EL (cell line): ENCODE data around the gene PLB1.

Experiments
- DNase-seq: peaks from one replicate; pipeline ENCODE4 v3.0.0-alpha.2; 2016

PLB1 gene

DNA sequence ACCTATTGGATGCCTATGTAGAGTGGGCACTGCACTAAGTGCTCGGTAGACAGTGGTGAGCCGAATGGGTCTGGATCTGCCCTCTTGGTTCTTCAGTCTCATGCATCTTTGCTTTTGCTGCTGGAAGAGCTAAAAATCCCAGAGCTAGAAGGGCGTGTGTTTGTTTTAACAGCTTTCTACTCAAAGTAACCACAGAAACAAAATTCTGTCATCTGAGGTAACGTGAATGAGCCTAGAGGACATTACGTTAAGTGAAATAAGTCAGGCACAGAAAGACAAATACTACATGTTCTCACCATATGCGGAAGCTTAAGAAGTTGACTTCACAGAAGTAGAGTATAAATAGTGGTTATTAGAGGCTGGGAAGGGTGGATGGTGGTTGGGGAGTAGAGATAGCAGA is 119.8 kb downstream of the PLB1 start:
- DNase-seq: no peak

DNA sequence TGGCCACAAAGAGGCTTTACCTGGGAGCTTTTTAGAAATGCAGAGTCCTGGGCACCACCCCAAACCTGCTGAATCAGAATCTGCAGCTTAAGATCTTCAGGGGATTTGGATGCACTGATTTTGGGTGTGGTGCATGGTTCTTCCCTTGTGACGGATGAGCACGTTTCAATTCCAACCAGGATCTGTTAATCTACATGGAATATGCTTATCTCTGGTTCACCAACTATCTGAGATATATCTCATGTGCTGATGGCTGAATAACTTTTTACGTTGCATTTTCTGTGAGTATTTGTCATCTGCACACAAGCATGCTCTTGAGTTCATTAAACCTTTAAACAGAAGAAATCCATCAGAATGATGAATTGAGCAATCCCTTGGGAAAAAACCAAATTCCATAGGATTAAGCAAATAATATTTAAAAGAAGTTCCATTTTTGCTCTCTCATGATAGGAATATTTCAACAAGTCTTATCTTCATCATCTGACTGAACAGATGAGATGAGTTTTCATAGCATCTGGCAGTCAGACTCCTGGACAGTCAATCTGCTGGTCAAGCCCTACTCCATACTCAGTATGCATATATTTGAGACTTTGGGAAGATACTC is 120.6 kb downstream of the PLB1 start:
- DNase-seq: peak; percentile 15

DNA sequence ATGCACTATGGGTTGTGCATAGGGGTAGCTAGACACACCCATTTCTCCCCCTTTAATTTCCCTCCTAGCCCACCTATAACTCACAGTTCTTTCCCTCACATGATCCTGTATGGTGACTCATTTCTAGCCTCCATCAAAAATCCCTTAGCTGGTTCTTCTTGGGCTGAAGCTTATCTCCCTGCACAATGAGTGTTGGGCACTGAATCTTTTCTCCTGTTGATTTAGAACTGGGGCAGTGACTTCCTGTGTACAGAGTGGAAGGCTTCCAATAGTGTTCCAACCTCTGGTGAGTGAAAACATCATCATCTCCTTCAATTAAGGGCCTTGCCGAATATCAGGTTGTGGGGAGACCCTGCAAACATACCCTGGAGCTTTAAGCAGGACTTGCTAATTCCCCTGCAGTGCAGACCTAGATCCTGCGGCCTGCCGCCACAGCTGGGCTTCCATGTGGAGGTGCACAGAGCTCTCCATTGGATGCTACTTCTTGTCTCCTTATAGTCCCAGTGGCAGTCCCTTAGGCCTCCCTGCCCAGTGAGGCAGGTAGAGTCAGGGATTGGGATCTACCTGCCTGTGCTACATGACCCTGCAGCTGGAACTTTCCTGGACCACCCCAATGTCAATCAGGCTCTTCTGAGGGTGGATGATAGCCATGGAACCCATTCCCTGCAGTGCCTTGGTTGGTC is 121.8 kb downstream of the PLB1 start:
- no peak for DNase-seq

DNA sequence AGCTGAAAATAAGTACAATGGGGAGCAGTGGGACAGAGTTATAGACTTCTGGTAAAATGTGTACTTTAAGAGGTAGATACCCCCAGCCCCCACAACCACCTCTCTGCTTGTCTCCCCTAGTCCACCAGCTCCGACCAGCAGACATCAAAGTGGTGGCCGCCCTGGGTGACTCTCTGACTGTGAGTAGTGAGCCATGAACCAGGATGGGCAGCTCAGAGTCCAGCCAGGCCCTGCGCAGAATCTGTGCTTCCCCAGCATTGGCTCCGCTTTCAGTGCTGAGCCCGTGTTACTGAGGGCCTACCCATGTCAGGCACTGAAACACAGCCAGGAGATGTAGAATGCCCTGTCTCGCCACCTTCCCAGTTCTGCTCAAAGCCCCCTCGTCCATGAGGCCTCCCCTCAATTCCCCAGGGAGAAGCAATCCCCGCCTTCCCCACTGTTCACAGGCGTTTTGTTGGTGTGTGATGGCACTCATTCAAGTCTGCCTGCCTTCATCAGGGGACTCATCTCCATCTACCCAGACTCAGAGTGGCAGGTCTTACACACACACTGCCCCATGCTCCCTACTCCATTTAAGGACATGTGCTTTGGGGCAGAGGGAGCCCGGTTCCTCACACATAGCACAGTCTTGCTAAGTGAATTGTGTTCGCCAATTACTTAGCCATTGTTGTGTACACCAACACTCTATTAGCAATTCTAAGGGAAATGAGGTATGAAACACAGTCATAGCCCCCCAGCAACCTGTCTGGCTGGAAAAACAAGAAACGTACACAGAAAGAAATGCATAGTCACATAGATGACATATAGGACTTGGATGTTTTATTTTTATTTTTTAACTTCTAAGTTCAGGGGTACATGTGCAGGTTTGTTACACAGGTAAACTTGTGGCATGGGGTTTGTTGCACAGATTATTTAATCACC is 122.6 kb downstream of the PLB1 start:
- no peak for DNase-seq

DNA sequence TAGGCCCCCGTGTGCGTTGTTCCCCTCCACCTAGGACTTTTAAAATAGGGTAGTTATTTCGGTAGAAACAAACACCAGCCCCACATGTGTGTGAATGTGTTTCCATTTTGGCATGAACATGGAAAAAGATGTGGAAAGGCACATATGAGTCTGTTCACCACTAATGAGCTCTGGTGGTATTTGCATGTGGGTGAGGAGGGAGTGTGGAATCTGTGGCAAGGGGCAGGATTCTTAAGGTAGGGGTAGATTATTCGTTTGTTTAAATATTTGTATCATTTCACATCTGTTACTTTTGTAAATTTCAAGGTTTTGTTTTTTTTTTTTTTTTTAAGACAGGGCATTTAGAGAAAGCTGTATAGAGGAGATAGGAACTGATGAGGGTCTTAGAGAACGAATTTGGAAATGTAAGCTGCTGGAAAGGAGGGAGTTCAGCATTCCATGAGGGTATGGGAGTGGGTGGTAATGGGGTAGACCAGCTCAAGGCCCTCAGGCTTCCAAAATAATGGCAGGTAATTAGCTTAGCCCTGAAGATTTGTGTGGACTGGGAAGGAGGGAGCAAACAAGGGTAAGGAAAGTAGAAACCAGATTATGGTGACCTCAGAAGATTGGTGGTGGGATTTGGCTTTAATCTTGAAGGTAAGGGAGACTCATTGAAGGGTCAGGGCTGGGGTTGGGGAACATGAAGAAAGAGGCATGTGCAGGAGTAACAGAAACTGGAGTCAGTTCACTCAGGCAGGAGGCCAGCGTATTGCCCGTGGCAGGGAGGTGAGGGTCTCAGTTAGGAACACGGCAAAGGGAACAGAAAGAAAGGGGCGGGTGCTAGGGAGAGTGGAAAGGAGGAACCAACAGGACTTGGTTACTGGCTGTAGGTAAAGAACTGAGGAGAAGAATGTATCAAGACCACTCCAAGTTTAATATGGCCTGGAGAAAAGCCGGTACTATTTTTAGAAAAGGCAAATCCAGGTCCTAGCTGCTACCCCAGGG is 123.6 kb downstream of the PLB1 start:
- no peak for DNase-seq

DNA sequence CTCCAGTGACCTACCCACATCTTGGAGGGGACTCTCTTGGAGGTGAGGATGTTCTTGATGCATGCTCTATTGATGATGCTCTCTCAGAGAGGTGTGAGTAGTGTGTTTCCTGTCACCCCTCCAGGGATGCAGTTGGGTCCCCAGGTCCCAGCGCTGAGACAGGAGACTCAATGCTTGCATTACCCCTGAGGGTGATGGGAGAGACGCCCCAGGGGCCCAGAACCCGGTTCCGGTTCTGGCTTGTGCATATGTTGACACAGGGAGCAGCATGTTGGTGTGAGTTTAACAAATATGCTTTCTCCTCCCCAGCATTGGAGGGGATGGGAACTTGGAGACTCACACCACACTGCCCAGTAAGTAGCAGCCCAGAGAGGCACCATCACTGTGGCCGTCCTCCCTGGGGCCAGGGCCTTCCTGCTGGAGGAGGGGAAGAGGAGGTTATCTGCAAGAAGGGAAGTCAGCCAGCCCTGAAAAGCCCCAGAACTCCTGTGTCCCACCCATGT is 124.5 kb downstream of the PLB1 start:
- DNase-seq: no peak

DNA sequence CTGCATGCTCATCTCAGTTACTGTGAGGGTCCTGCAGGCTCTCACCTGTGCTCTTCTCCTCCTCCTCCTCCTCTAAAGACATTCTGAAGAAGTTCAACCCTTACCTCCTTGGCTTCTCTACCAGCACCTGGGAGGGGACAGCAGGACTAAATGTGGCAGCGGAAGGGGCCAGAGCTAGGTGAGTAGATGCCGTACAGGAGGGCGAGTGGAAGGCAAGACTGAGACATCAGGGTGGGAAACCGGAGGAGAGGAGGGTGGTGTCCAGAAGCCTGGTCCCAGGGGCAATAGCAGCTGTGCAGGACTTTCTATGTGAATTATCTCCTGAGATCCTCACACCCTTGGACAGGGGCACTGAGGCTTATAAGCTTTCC is 124.9 kb downstream of the PLB1 start:
- DNase-seq: no peak

DNA sequence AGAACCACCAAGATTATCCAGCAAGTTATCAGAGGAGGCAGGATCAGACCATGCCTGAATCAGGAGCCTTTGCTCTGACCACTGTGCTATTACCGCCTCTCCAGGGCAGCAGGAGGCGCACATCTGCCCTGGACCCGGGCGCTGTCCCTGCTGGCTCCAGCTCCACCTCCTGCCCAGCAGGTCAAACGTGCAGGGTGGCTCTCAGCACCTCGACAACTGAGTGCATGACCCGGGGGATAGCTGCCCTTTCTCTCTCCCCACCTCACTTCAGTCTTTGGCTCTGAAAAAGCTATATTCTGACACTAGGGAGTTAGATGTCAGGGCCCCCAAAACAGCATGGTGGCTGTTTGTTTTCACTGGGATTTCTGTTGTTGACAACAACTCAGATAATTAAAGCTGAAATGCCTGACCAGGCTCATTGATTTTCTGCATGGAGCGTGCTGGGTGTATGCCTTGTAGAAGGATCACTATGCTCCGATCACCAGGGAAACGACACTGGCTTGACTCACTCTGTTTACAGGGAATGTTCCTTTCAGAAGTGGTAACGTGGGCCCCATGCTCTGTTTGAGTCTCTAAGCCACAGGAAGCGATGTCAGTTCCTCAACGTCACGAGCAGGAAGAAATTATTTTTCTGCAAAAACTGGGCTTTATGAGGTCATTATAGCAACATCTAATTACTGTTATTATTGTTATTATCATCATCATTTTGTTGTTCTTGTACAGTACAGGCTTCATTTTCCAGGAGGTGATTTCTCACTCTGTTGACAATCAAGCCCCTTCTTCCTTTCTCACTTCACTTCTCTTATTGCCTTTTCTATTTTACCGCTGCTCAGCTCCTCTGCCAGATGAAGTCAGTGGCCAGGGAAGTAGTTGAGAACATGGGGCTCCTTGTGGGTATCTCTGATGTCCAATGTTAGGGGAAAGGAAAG is 125.6 kb downstream of the PLB1 start:
- peak; percentile 80 for DNase-seq

DNA sequence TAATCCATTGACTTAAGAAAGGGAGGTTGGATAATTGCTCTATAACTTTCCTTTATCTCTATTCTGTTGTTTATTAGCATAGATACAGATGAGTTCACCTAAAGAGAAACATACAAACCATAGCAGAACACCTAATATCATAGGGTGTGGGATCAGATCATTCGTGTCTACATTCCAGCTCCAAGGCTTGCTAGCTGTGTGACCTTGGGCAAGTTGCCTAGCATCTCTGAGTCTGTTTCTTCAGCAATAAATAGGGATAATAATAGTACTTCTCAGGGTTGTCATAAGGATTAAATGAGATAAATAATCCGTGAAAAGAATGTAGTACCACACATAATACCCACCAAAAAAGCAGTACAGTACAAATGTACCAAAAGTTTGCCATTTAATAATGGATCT is 126.2 kb downstream of the PLB1 start:
- no peak for DNase-seq

DNA sequence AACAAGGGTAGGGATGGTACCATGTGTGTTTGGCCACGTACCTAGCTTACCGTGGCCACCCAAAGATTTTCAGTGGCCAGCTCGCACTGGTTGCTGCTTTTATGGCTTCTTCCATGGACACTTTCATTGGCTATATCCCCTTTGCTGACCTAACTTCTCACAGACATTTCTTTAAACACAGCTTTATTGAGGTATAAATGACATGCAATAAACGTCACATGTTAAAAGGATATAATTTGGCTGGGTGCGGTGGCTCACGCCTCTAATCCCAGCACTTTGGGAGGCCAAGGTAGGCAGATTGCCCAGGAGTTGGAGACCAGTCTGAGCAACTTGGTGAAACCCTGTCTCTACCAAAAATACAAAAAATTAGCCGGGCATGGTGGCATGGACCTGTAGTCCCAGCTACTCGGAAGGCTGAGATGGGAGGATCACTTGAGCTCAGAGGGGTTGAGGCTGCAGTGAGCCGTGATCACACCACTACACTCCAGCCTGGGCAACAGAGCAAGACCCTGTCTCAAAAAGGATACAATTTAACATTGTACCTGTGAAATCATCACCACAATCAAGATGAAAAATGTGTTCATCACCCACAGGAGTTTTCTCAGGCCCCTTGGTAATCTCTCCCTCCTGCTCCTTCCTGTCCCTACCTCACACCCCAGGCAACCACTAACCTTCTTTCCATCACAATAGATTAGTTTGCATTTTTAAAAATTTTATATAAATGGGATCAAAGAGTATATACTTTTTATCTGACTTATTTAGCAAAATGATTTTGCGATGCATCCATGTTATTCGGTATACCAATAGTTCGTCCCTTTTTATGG is 127.9 kb downstream of the PLB1 start:
- no peak for DNase-seq

DNA sequence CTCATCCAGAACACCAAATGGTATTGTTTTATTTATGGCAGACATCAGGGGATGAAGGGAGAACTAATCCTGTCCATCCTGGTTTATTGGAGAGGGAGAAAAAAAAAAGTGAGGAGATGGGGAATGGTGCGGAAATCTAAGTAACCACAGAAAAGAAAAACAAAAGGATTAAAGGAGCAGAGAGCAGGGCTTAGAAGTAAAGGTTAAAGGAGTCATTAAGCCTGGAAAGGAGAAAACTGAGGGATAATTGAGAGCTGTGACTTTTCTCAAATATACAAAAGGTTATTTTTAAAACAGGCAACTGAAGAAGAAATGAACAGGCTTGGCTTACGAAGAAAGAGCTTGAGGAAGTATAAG is 128.6 kb downstream of the PLB1 start:
- no peak for DNase-seq

DNA sequence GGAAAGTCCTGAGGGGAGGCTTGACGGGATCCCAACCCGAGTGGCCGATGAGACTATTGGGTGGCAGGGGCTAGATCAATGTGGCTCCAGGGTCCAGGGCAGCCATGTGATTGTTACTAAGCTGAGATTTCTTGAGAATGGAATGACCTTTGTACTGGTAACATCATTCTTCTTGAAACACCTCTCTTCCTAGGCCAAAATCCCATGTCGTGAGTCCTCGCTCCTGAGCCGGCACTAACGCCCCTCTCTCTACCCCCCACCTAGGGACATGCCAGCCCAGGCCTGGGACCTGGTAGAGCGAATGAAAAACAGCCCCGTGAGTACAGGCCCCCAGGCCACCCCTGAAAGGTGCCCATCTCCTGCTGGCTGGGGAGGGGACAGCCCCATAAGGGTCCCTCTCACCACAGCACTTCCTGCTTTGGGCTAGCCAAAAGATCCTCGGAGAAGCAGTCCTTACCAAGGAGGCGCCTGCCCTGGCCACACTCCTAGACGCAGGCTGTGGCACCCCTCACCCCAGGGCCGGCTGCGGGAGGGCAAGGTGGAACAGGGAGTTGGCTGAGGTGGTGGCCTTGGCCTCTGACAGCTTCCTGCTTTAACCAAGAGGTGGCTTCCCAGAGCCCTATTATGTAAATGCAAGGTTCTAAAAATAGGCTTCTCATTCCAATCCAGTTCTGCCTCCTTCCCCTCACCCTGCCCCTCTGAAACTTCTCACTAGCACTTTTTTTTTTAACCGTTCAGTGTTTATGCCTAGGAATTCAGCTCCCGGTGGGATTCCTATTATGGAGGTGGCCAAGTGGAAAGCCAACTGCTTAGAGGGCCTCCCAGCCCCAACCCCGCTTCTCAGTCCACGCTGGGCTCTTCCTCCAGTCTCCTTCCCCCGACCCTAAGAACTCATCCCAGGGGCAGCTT is 129.2 kb downstream of the PLB1 start:
- DNase-seq: no peak

DNA sequence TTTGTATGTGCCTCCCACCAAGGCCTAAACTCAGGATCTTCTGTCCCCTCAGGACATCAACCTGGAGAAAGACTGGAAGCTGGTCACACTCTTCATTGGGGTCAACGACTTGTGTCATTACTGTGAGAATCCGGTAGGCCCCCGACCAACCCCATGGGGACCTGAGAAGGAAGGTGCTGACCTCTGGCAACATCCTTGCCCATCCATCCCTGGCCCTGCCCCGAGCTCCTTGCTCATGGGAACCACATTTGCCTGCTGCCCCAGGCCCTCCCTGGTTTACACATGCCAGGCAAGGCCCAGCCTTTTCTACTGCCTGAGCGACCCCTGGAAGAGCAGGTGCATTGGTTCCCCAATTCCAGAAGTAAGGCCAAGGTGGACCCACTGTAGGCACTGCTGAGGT is 130.5 kb downstream of the PLB1 start:
- no peak for DNase-seq

DNA sequence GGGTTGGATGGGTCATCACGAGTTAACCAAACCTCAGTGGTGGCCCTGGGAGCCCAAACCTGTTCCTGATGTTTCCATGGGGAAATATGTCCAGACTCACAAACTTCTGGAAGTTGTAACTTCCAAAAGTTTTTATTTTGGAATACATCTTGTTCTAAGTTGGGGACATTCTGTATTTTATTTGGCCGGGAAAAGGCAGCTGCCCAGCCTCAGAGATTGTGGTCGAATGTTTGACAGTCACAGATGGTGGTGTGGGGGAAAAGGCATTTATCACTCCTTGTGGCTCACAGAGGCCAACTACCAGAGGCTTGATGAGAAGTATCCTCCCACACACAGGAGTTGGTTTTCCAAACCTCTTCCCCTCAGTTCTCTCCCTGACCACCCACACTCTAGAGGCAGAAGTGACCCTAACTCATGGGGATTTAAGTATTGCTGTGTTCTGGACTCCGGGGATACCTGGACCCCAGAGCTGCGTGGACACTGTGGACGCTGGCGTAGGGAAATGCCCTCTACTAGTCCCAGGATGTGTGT is 131.1 kb downstream of the PLB1 start:
- DNase-seq: no peak

DNA sequence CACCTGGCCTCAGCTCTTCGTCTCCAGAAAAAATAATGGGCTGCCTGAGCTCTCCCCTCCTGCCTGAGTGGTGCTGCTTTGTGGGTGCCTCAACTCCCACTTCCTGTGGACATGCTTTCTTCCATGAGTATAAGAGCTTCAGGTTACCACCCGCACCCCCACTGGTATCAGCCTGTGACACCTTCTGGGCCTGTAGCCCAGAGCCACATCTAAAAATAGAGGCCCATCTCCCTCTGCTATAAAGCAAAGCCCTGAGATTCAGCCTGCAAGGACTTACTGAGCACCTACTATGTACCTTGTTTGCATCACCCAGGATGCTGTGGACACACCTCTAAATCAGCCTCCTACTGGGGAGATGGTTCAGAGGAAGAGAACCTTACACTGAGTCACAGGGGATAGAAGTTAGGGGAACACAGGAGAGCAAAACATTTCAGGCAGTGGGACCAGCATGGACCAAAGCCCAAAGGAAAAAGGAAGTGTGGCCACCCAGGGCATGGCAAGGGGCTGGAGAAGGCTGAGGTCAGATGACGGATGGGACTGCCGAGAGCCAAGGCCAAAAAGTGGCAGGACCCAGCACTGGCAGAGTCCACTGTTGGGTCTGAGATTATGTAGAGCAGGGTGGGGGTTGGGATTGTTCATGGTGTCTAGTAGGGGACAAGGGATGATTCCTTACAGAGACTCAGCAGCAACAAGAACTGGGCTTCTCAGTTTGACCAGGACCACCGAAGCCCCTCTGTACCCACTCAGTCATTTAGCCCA is 132.0 kb downstream of the PLB1 start:
- no peak for DNase-seq

DNA sequence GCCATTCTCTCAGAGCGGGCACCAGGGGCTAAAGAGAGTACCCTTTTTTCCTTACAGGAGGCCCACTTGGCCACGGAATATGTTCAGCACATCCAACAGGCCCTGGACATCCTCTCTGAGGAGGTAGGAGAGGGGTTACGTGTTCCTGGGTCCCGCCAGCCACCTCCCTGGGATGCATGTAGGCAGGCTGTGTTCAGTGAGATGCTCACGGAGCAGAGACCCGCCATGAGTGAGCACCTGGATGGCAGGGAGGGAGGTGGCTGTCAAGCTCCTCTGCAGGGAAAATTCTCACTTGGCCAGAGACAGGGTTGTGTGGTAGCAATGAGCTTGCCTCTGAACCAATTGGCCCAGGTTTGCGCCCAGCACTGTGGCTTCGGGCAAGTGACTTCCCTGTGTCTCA is 132.6 kb downstream of the PLB1 start:
- no peak for DNase-seq

DNA sequence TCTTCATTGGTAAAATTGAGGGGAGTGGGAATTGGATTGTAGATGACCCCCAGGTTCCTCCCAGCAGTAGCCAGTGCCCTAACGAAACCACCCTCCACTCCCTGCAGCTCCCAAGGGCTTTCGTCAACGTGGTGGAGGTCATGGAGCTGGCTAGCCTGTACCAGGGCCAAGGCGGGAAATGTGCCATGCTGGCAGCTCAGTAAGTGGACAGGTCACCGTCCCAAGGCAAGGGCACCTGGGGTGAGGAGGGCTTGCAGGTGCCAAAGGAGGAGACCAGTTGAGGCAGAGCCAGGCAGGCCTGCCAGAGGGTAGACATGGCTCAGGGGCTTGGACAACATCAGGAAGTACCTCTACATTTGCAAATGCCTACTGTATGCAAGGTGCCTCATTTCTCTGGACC is 133.1 kb downstream of the PLB1 start:
- no peak for DNase-seq

DNA sequence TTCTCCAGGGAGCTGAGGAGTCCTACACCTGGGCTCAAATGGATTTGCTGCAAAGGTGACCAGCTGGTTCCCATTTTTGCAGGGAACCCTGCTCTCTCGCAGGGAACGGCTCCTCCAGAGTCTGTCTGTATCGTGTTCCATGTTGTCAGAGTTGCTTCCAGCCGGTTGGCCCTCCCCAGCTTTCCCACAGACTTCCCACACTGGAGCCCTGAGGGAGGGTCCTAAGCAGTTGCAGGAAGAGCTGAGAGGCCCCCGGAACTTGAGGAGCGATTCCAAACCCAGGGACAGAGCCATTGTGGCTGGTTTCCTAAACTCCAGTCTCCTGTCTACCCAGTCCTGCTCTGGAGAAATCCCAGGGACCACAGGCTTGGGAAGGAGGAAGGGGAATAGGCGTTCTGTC is 134.1 kb downstream of the PLB1 start:
- no peak for DNase-seq
